ENCODE results near the gene ERC2.
A peak's percentile ranks its signal among the peaks of the same experiment; 100 is the strongest.

ERC2 gene

GRCh38 chr3:55540579-55540978 lies 927.7 kb downstream of the ERC2 start:
- Mint-ChIP-seq H3K27me3 (ENCODE audit: low read depth) (peaks cover 13% of the 10 kb centered on the region), H3K4me3 (no peak overlapping the region), H3K9me3 (no peaks in the 10 kb centered on the region), H3K36me3 (ENCODE audit: low read depth) (no peaks in the 10 kb centered on the region), H3K27ac (peak overlapping the region; percentile 21 to 49 (median 23)), H3K4me1 (peaks cover 68% of the 10 kb centered on the region)
- TF ChIP-seq CTCF (IDR thresholded peaks at IDR 0.05; ENCODE audit: unreplicated experiment in 3 of 3), result no peak

- no peak for TF ChIP-seq CTCF (IDR thresholded peaks at IDR 0.05; ENCODE audit: unreplicated experiment in 3 of 3)
- Mint-ChIP-seq H3K4me3 (no peak overlapping the region), H3K27me3 (ENCODE audit: low read depth) (peaks cover 13% of the 10 kb centered on the region), H3K4me1 (peaks cover 44% of the 10 kb centered on the region), H3K9me3 (no peaks in the 10 kb centered on the region), H3K36me3 (ENCODE audit: low read depth) (no peaks in the 10 kb centered on the region), H3K27ac (peak overlapping the region in 2 of 3 experiments; percentile 14 to 87)
These were observed 930.1 kb downstream of the ERC2 start for GRCh38 chr3:55538158-55538557.

GRCh38 chr3:55537563-55537962 lies 930.7 kb downstream of the ERC2 start:
- no peaks in the 10 kb centered on the region for H3K36me3 Mint-ChIP-seq (ENCODE audit: low read depth)
- peak overlapping the region in 2 of 3 experiments; percentile 14 to 87 for H3K27ac Mint-ChIP-seq
- H3K4me3 Mint-ChIP-seq, result no peak overlapping the region
- TF ChIP-seq CTCF (IDR thresholded peaks at IDR 0.05; ENCODE audit: unreplicated experiment in 3 of 3), result no peak
- H3K4me1 Mint-ChIP-seq, result peaks cover 38% of the 10 kb centered on the region
- peaks cover 13% of the 10 kb centered on the region for H3K27me3 Mint-ChIP-seq (ENCODE audit: low read depth)
- H3K9me3 Mint-ChIP-seq, result no peaks in the 10 kb centered on the region

GRCh38 chr3:55537129-55537528 lies 931.1 kb downstream of the ERC2 start:
- no peaks in the 10 kb centered on the region for H3K9me3 Mint-ChIP-seq
- H3K27ac Mint-ChIP-seq, result peak overlapping the region in 2 of 3 experiments; percentile 14 to 87
- no peaks in the 10 kb centered on the region for H3K36me3 Mint-ChIP-seq (ENCODE audit: low read depth)
- no peak overlapping the region for H3K4me3 Mint-ChIP-seq
- peaks cover 13% of the 10 kb centered on the region for H3K27me3 Mint-ChIP-seq (ENCODE audit: low read depth)
- TF ChIP-seq CTCF (IDR thresholded peaks at IDR 0.05; ENCODE audit: unreplicated experiment in 3 of 3), result no peak
- H3K4me1 Mint-ChIP-seq, result peaks cover 34% of the 10 kb centered on the region

- H3K9me3 Mint-ChIP-seq, result no peaks in the 10 kb centered on the region
- no peak overlapping the region for H3K4me3 Mint-ChIP-seq
- H3K27me3 Mint-ChIP-seq (ENCODE audit: low read depth), result peaks cover 13% of the 10 kb centered on the region
- no peak for TF ChIP-seq CTCF (IDR thresholded peaks at IDR 0.05; ENCODE audit: unreplicated experiment in 3 of 3)
- peaks cover 37% of the 10 kb centered on the region for H3K4me1 Mint-ChIP-seq
- H3K36me3 Mint-ChIP-seq (ENCODE audit: low read depth), result no peaks in the 10 kb centered on the region
- no peak overlapping the region for H3K27ac Mint-ChIP-seq
These were observed 933.4 kb downstream of the ERC2 start for GRCh38 chr3:55534876-55535275.

GRCh38 chr3:55532806-55533205 lies 935.5 kb downstream of the ERC2 start:
- no peaks in the 10 kb centered on the region for H3K36me3 Mint-ChIP-seq (ENCODE audit: low read depth)
- H3K27me3 Mint-ChIP-seq (ENCODE audit: low read depth), result peaks cover 13% of the 10 kb centered on the region
- peaks cover 37% of the 10 kb centered on the region for H3K4me1 Mint-ChIP-seq
- H3K27ac Mint-ChIP-seq, result no peak overlapping the region
- no peak for TF ChIP-seq CTCF (IDR thresholded peaks at IDR 0.05; ENCODE audit: unreplicated experiment in 3 of 3)
- H3K4me3 Mint-ChIP-seq, result no peak overlapping the region
- H3K9me3 Mint-ChIP-seq, result no peaks in the 10 kb centered on the region
